Stomach (tissue), 19 donors: ENCODE data around the gene AKR1B15. TPM values are rescaled to one million over a fixed set of nuclear protein-coding genes. Genes with fewer than 3 reads are reported as not detected.

Experiments
- DNase-seq, 2 donors: peaks; one replicate each; pipeline versions ENCODE4 v3.0.0 to v3.0.0-alpha.2; 2013 to 2019
- H3K27ac ChIP-seq, 5 donors: fragments of 200-600 bp in 4 of 5; sonication (generic) in 4 of 5; one replicate each; pipeline ENCODE4 v1.5.1; 2013 to 2019; ENCODE audit warnings: mild to moderate bottlenecking in 1 of 5, moderate library complexity in 1 of 5
- H3K27me3 ChIP-seq, 3 donors: fragments of 200-600 bp; sonication (generic); one replicate each; pipeline ENCODE4 v1.5.1; 2017 to 2019; ENCODE audit warnings: mixed run types in 1 of 3
- H3K36me3 ChIP-seq, 4 donors: fragments of 200-600 bp; sonication (generic); 1 replicate in 3 of 4; 2 replicates in 1 of 4; pipeline ENCODE4 v1.5.1; 2016 to 2019
- H3K4me1 ChIP-seq, 4 donors: fragments of 200-600 bp; sonication (generic); one replicate each; pipeline ENCODE4 v1.5.1; 2016 to 2019
- H3K4me3 ChIP-seq, 4 donors: fragments of 200-600 bp; sonication (generic) in 3 of 4; one replicate each; pipeline ENCODE4 v1.5.1; 2016 to 2019; ENCODE audit warnings: mild to moderate bottlenecking in 1 of 4
- H3K9me3 ChIP-seq, 4 donors: fragments of 200-600 bp; sonication (generic); one replicate each; pipeline ENCODE4 v1.5.1; 2016 to 2019
- EP300 ChIP-seq: sonication (generic); formaldehyde crosslinking; IDR thresholded peaks from one replicate; pipeline ENCODE4 v1.6.1; 2017; ENCODE audit warnings: antibody characterized with exemption
- POLR2A ChIP-seq, 4 donors: fragments of 450-650 bp; IDR thresholded peaks; one replicate each; pipeline ENCODE4 v1.6.1; 2016; ENCODE audit warnings: antibody characterized with exemption in 4 of 4, control low read depth in 2 of 4, mild to moderate bottlenecking in 1 of 4, moderate library complexity in 1 of 4
- POLR2AphosphoS5 ChIP-seq, 3 donors: sonication (generic); formaldehyde crosslinking; IDR thresholded peaks; one replicate each; pipeline ENCODE4 v1.6.1; 2016; ENCODE audit warnings: antibody characterized with exemption in 3 of 3
- WGBS, 5 donors: extraction: QIAGEN DNeasy Blood & Tissue Kit in 3 of 5; methylation state at CpG; one replicate each; pipeline versions ENCODE4 v1.1.5 to v1.1.7; 2013 to 2018; 5-methylcytosine and 5-hydroxymethylcytosine counted together
- intact Hi-C: fragments of 100-400 bp; cut with DNase I; formaldehyde crosslinking; loops from one replicate; pipeline ENCODE4 v1.15.1; 2023; ENCODE audit warnings: low total_unique reads
- long read RNA-seq, 10 donors: transcript quantifications; one replicate each; lab custom pipeline, GENCODE V29; 2026
- polyA plus RNA-seq, 3 donors: library from polyadenylated mRNA; stranded (reverse); fragments of 200-250 nt; gene quantifications; one replicate each; pipeline ENCODE4 v1.2.3, GENCODE V29; 2013
- total RNA-seq, 5 donors: library from RNA; depleted of rRNA; stranded (reverse); fragments of >200 nt; gene quantifications; one replicate each; pipeline versions ENCODE4 v1.1.0 to v1.2.3, GENCODE V29; 2014 to 2016
- TF ChIP-seq, protein P1 (sequence below), 7 experiments: fragments of 450-650 bp in 4 of 7; fragments of 200-600 bp in 3 of 7; sonication (generic) in 3 of 7; IDR thresholded peaks; one replicate each; pipeline ENCODE4 v1.5.1; 2016 to 2019; ENCODE audit warnings: antibody characterized with exemption in 7 of 7, control low read depth in 2 of 7, mild to moderate bottlenecking in 1 of 7
- donor health status: healthy with polysubstance abuse.
- donor health status: Bipolar disorder and iron deficiency.
- donor health status: healthy.

Gene AKR1B15
- total RNA-seq (under 1 TPM in 1 of 5 donors, not detected in 4; 0.72 TPM), polyA plus RNA-seq (1 to 10 TPM in 1 of 3 donors, under 1 TPM in 1, not detected in 1; 0.08 to 1.8 TPM)
- long read RNA-seq, donor 1 = 0 reads
- long read RNA-seq, donor 2 = 0 reads
- long read RNA-seq, donor 3 = 0 reads
- long read RNA-seq, donor 4 = 0 reads
- long read RNA-seq, donor 5 = 0 reads
- long read RNA-seq, donor 6 = 0 reads
- long read RNA-seq, donor 7 = 0 reads
- long read RNA-seq, donor 8 = 0 reads
- long read RNA-seq, donor 9 = 0 reads
- long read RNA-seq, donor 10 = 0 reads

GRCh38 chr7:134548877-134549276 is at the start of gene AKR1B15:
TSS of gene AKR1B15 (plus strand) at chr7:134549110. CDS start at chr7:134564620, 15,510 bp downstream.
- Histone ChIP-seq H3K4me1 (peaks cover 0 to 23% (median 13%) of the 10 kb centered on the region in 4 donors), H3K36me3 (no peaks in the 10 kb centered on the region), H3K27ac (peak within 1 kb of the TSS in 2 of 5 donors; percentile 74 to 79), H3K4me3 (no peak within 1 kb of the TSS), H3K9me3 (no peaks in the 10 kb centered on the region), H3K27me3 (no peaks in the 10 kb centered on the region)
- 76 to 89% (median 84%) methylated on average over 14 of the region's 14 CpGs for WGBS, 5 donors
- DNase-seq = no peak
- intact Hi-C loops = no loop called here
- TF ChIP-seq, protein P1, sequence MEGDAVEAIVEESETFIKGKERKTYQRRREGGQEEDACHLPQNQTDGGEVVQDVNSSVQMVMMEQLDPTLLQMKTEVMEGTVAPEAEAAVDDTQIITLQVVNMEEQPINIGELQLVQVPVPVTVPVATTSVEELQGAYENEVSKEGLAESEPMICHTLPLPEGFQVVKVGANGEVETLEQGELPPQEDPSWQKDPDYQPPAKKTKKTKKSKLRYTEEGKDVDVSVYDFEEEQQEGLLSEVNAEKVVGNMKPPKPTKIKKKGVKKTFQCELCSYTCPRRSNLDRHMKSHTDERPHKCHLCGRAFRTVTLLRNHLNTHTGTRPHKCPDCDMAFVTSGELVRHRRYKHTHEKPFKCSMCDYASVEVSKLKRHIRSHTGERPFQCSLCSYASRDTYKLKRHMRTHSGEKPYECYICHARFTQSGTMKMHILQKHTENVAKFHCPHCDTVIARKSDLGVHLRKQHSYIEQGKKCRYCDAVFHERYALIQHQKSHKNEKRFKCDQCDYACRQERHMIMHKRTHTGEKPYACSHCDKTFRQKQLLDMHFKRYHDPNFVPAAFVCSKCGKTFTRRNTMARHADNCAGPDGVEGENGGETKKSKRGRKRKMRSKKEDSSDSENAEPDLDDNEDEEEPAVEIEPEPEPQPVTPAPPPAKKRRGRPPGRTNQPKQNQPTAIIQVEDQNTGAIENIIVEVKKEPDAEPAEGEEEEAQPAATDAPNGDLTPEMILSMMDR (IDR thresholded peaks at IDR 0.05) = no peak
- no peak for TF ChIP-seq POLR2AphosphoS5 (IDR thresholded peaks at IDR 0.05)
- no peak for TF ChIP-seq EP300
- no peak for TF ChIP-seq POLR2A (IDR thresholded peaks at IDR 0.05)

DNA sequence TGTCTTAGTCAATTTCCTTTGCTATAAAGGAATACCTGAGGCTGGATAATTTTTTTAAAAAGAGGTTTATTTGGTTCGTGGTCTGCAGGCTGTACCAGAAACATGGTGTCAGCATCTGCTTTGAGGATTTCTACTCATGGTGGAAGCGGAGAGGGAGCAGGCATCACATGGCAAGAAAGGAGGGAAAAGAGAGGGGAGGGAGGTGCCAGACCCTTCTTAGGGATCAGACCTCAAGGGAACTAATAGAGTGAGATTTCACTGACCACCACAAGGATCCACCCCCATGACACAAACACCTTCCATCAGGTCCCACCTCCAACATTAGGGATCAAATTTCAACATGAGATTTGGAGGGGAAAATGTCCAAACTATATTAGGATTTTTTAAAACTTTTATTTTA is 48.5 kb upstream of the AKR1B15 start:
- H3K27me3 ChIP-seq = peaks cover 0 to 3% (median 0%) of the 10 kb centered on the region in 3 donors
- H3K27ac ChIP-seq = no peak overlapping the region
- TF ChIP-seq POLR2A (IDR thresholded peaks at IDR 0.05) (no peak), POLR2AphosphoS5 (IDR thresholded peaks at IDR 0.05) (no peak)
- TF ChIP-seq, protein P1 (IDR thresholded peaks at IDR 0.05) = no peak
- no peak overlapping the region for H3K4me3 ChIP-seq
- H3K36me3 ChIP-seq = no peaks in the 10 kb centered on the region
- H3K9me3 ChIP-seq = no peaks in the 10 kb centered on the region
- no peak for DNase-seq
- WGBS, 5 donors = 77 to 95% (median 89%) methylated on average over 2 of the region's 2 CpGs
- intact Hi-C loops = no loop called here
- no peaks in the 10 kb centered on the region for H3K4me1 ChIP-seq

- WGBS, 5 donors = 63 to 69% (median 65%) methylated on average over 5 of the region's 5 CpGs
These were observed 47.9 kb upstream of the AKR1B15 start for GRCh38 chr7:134500982-134501381.

DNA sequence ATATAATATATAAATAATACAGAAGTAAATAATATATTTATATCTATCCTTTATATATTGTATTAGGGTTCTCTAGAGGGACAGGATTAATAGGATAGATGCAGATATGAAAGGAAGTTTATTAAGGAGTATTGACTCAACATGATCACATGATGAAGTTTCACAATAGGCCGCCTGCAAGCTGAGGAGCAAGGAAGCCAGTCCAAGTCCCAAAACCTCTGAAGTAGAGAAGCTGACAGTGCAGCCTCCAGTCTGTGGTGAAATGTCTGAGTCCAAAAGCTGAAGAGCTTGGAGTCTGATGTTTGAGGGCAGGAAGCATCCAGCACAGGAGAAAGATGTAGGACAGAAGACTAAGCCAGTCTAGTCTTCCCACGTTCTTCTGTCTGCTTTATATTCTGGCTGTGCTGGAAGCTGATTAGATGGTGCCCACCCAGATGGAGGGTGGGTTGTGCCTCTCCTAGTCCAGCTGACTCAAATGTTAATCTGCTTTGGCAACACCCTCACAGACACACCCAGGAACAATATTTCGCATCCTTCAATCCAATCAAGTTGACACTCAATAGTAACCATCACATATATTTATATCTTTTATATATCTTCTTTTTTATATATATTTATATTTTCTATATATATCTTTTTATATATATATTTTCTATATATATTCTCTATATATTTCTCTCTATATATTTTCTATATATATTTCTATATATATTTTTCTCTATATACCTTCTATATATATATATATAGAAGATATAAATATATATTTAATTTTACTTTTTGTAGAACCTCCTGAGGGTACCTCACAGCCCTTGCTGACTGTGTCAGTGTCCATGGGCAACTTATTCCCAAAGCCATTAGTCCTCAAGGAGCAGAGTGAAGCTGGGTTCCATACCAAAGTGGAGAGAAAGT is 46.2 kb upstream of the AKR1B15 start:
- H3K27ac ChIP-seq = peak overlapping the region in 1 of 5 donors; percentile 30
- H3K36me3 ChIP-seq = no peaks in the 10 kb centered on the region
- H3K9me3 ChIP-seq = no peaks in the 10 kb centered on the region
- no peak for DNase-seq
- TF ChIP-seq, protein P1 (IDR thresholded peaks at IDR 0.05) = no peak
- no peak for TF ChIP-seq POLR2A (IDR thresholded peaks at IDR 0.05)
- TF ChIP-seq POLR2AphosphoS5 (IDR thresholded peaks at IDR 0.05) = peak in 2 of 3 donors; percentile 17 to 25
- H3K4me1 ChIP-seq = no peaks in the 10 kb centered on the region
- intact Hi-C loops = no loop called here
- no peak overlapping the region for H3K4me3 ChIP-seq
- 50 to 66% (median 62%) methylated on average over 3 of the region's 3 CpGs for WGBS, 5 donors
- H3K27me3 ChIP-seq = peaks cover 0 to 3% (median 0%) of the 10 kb centered on the region in 3 donors

More at GRCh38 chr7:134500982-134501381, 47.9 kb upstream of the AKR1B15 start:
- H3K27me3 ChIP-seq = peaks cover 0 to 3% (median 0%) of the 10 kb centered on the region in 3 donors
- H3K4me1 ChIP-seq = no peaks in the 10 kb centered on the region
- intact Hi-C loops = no loop called here
- DNase-seq = no peak
- TF ChIP-seq POLR2AphosphoS5 (IDR thresholded peaks at IDR 0.05) (no peak), POLR2A (IDR thresholded peaks at IDR 0.05) (no peak), EP300 (no peak)
- TF ChIP-seq, protein P1 (IDR thresholded peaks at IDR 0.05) = no peak
- H3K4me3 ChIP-seq = no peak overlapping the region
- no peaks in the 10 kb centered on the region for H3K36me3 ChIP-seq
- no peaks in the 10 kb centered on the region for H3K9me3 ChIP-seq
- H3K27ac ChIP-seq = no peak overlapping the region
